Sigmoid colon (tissue), 7 donors: ENCODE data around the gene CYTH2. TPM values are rescaled to one million over a fixed set of nuclear protein-coding genes. Genes with fewer than 3 reads are reported as not detected.

Experiments used
- DNase-seq: peaks from one replicate; pipeline ENCODE4 v3.0.0-alpha.2; 2019
- H3K27ac ChIP-seq, 4 donors: fragments of 200-600 bp; sonication (generic); one replicate each; pipeline ENCODE4 v1.5.1; 2016 to 2019; ENCODE audit warnings: mild to moderate bottlenecking in 1 of 4
- H3K27me3 ChIP-seq, 3 donors: fragments of 200-600 bp; sonication (generic); one replicate each; pipeline ENCODE4 v1.5.1; 2019; ENCODE audit warnings: mild to moderate bottlenecking in 1 of 3
- H3K36me3 ChIP-seq, 4 donors: fragments of 200-600 bp; sonication (generic); one replicate each; pipeline ENCODE4 v1.5.1; 2016 to 2019
- H3K4me1 ChIP-seq, 4 donors: fragments of 200-600 bp; sonication (generic); one replicate each; pipeline ENCODE4 v1.5.1; 2017 to 2019
- H3K4me3 ChIP-seq, 4 donors: fragments of 200-600 bp; sonication (generic); one replicate each; pipeline ENCODE4 v1.5.1; 2017 to 2019; ENCODE audit warnings: mild to moderate bottlenecking in 2 of 4, moderate library complexity in 1 of 4
- H3K9me3 ChIP-seq, 4 donors: fragments of 200-600 bp in 3 of 4; sonication (generic) in 3 of 4; one replicate each; pipeline versions ENCODE4 v1.5.1 to v1.6.1; 2013 to 2019
- CTCF ChIP-seq, 4 experiments: fragments of 450-650 bp in 3 of 4; fragments of 200-600 bp in 1 of 4; IDR thresholded peaks; one replicate each; pipeline ENCODE4 v1.5.1; 2016 to 2019; ENCODE audit warnings: antibody characterized with exemption in 4 of 4, mild to moderate bottlenecking in 3 of 4, moderate library complexity in 2 of 4
- EP300 ChIP-seq, 4 donors: sonication (generic); formaldehyde crosslinking; IDR thresholded peaks; one replicate each; pipeline ENCODE4 v1.6.1; 2017; ENCODE audit warnings: antibody characterized with exemption in 4 of 4
- POLR2A ChIP-seq, 2 donors: fragments of 450-650 bp; IDR thresholded peaks; one replicate each; pipeline ENCODE4 v1.6.1; 2016; ENCODE audit warnings: antibody characterized with exemption in 2 of 2, mild to moderate bottlenecking in 2 of 2, moderate library complexity in 2 of 2
- POLR2AphosphoS5 ChIP-seq, 4 donors: sonication (generic); formaldehyde crosslinking; IDR thresholded peaks; one replicate each; pipeline ENCODE4 v1.6.1; 2017; ENCODE audit warnings: antibody characterized with exemption in 4 of 4
- WGBS, 2 donors: extraction: QIAGEN DNeasy Blood & Tissue Kit; methylation state at CpG; one replicate each; pipeline ENCODE4 v1.1.7; 2013; 5-methylcytosine and 5-hydroxymethylcytosine counted together
- intact Hi-C: fragments of 100-400 bp; cut with DNase I; formaldehyde crosslinking; loops from one replicate; pipeline ENCODE4 v1.15.1; 2023
- polyA plus RNA-seq, 3 donors: library from polyadenylated mRNA; stranded (reverse); fragments of 200-250 nt; gene quantifications; one replicate each; pipeline ENCODE4 v1.2.3, GENCODE V29; 2013
- total RNA-seq, 4 donors: library from RNA; depleted of rRNA; stranded (reverse); fragments of >200 nt; gene quantifications; one replicate each; pipeline ENCODE4 v1.1.0, GENCODE V29; 2016
- donor health status: healthy with polysubstance abuse.
- donor health status: Bipolar disorder and iron deficiency.
- donor health status: healthy.

CYTH2 gene
- total and polyA plus RNA-seq, 7 donors = 30.0 to 71.4 (median 49.3) TPM

DNA sequence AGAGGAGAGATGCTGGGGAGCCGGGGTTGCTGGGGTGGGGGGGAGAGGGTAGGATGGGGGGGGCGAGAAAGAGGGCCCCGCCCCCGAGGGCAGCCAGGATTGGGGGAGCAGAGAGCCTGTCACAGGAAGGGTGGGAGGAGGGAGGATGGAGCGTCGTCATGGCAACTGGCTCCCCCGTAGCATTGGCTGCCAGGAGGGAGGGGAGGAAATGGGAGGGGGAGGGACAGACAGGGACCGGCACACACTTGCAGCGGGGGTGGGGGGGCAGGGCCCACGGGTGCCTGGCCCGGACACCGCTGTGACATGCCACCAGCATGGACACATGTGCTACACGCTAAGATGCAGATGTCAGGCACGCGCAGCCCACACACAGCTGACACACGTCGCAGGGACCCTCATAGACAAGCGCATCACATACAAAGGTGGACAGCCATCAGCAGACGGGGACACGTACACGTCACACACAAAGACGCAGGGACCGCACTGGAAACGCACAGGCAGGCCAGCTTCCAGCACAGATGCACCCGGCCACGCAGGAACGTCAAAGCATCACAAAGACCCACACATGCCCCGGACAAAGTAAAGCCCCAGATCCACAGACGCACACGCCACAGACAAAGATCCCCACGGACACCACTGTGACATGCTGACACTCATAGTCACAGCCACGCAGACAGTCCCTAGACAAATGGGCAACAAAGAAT is 42.8 kb downstream of the CYTH2 start, which contains the start of gene LMTK3:
TSS of gene LMTK3 (minus strand) at position 36 of the 704 bp plus-strand sequence. CDS start 259 bp downstream, outside the sequence.
- WGBS, 2 donors = 11 to 13% methylated on average over 32 of the region's 32 CpGs
- no peak within 1 kb of the TSS for H3K27ac ChIP-seq
- TF ChIP-seq POLR2AphosphoS5 (IDR thresholded peaks at IDR 0.05) (no peak), EP300 (IDR thresholded peaks at IDR 0.05) (no peak), CTCF (IDR thresholded peaks at IDR 0.05) (no peak), POLR2A (IDR thresholded peaks at IDR 0.05) (no peak)
- no peak for DNase-seq
- H3K27me3 ChIP-seq = peaks cover 18 to 43% (median 41%) of the 10 kb centered on the region in 3 donors
- intact Hi-C loops = loop anchor here (5.0 kb wide), 1 partner anchor 55 kb away; no protein-coding TSS in a partner anchor
- H3K36me3 ChIP-seq = no peaks in the 10 kb centered on the region
- peaks cover 0 to 20% (median 15%) of the 10 kb centered on the region in 4 donors for H3K4me1 ChIP-seq
- H3K4me3 ChIP-seq = peak within 1 kb of the TSS in 1 of 4 donors; percentile 15
- H3K9me3 ChIP-seq = no peaks in the 10 kb centered on the region

GRCh38 chr19:48512504-48513288 is 43.5 kb downstream of the CYTH2 start:
- no peak overlapping the region for H3K27ac ChIP-seq
- H3K4me1 ChIP-seq = peaks cover 0 to 20% (median 15%) of the 10 kb centered on the region in 4 donors
- no peaks in the 10 kb centered on the region for H3K9me3 ChIP-seq
- TF ChIP-seq EP300 (IDR thresholded peaks at IDR 0.05) (no peak), POLR2AphosphoS5 (IDR thresholded peaks at IDR 0.05) (no peak), CTCF (IDR thresholded peaks at IDR 0.05) (no peak)
- 24 to 41% methylated on average over 19 of the region's 19 CpGs for WGBS, 2 donors
- no peaks in the 10 kb centered on the region for H3K36me3 ChIP-seq
- peak overlapping the region in 1 of 4 donors; percentile 60 for H3K4me3 ChIP-seq
- peaks cover 18 to 43% (median 41%) of the 10 kb centered on the region in 3 donors for H3K27me3 ChIP-seq
- no peak for DNase-seq
- intact Hi-C loops = loop anchor here (5.0 kb wide), 1 partner anchor 55 kb away; no protein-coding TSS in a partner anchor

DNA sequence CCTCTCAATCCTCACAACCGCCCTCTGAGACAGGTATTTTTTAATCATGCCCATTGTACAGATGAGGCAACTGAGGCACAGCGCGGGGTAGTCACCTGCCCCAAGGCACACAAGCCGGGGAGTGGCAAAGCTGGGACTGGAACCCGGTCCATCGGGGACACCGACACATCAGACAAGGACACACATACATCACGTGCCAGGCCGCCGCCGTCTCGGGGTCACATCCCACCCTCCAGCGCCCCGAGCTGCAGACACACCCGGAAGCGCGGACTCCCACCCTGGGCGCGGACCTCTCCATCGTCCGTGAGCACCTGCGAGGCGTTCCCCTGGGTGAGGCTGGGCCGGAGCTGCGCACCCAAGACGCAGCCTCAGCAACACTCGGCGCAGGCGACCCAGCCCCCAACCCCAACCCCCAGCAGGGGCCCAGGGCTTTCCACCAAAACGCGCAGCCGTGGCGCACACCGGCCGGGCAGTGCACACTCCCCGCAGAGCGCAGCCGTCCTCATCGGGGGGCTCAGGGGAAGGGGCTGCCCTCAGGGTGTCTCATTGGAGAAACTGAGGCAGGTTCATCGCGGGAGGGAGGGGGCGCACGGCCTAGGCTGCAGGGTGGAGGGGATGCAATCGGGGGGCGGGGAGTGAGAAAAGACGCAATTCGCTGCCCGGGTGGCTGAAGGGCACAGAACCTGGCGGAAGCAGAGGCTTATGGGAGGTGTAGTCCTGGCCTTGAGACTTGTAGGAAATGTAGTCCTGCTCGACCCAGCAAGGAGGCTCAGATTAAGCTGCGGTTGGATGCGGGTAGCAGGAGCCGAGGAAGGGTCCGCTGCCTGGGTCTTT is 44.3 kb downstream of the CYTH2 start:
- intact Hi-C loops = loop anchor here (5.0 kb wide), 1 partner anchor 54 kb away; no protein-coding TSS in a partner anchor
- H3K27me3 ChIP-seq = peaks cover 18 to 43% (median 41%) of the 10 kb centered on the region in 3 donors
- H3K4me1 ChIP-seq = peaks cover 0 to 20% (median 15%) of the 10 kb centered on the region in 4 donors
- WGBS, 2 donors = 1 to 2% methylated on average over 54 of the region's 54 CpGs
- H3K36me3 ChIP-seq = no peaks in the 10 kb centered on the region
- TF ChIP-seq POLR2AphosphoS5 (IDR thresholded peaks at IDR 0.05) (peak in 1 of 4 donors; percentile 32), EP300 (IDR thresholded peaks at IDR 0.05) (no peak)
- H3K4me3 ChIP-seq = peak overlapping the region; percentile 23 to 60 (median 54)
- no peaks in the 10 kb centered on the region for H3K9me3 ChIP-seq
- no peak overlapping the region for H3K27ac ChIP-seq
- DNase-seq = peak; percentile 75

DNA sequence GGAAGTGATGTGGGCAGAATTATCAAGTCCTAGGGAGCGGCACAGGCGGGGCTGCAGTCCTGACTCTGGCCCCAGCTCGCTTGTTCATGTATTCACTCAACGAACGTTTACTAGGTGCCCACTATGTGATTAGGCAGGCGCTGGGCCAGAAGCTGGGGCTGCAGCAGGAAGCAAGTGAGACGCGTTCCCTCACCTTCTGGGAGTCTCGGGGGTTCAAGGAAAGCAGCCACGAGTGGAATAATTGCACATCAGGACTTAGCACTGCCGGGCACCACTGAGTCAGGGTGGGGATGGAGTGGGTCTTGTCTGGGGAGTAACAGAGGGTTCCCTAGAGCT is 44.9 kb downstream of the CYTH2 start:
- WGBS, 2 donors = 34 to 45% methylated on average over 11 of the region's 11 CpGs
- intact Hi-C loops = loop anchor here (5.0 kb wide), 1 partner anchor 53 kb away; no protein-coding TSS in a partner anchor
- Histone ChIP-seq H3K4me3 (peak overlapping the region in 2 of 4 donors; percentile 49 to 60), H3K9me3 (no peaks in the 10 kb centered on the region), H3K4me1 (peaks cover 0 to 20% (median 15%) of the 10 kb centered on the region in 4 donors), H3K36me3 (no peaks in the 10 kb centered on the region), H3K27me3 (peaks cover 18 to 43% (median 41%) of the 10 kb centered on the region in 3 donors), H3K27ac (no peak overlapping the region)
- TF ChIP-seq POLR2A (IDR thresholded peaks at IDR 0.05) (no peak), EP300 (IDR thresholded peaks at IDR 0.05) (no peak), CTCF (IDR thresholded peaks at IDR 0.05) (no peak), POLR2AphosphoS5 (IDR thresholded peaks at IDR 0.05) (no peak)
- DNase-seq = no peak
